Measurements from ENCODE around the gene VAV3. TPM values are rescaled to one million over a fixed set of nuclear protein-coding genes. Genes with fewer than 3 reads are reported as not detected.

The VAV3 gene
- total RNA-seq, 1 experiment from 2014 or later, result 0.57 TPM

- peaks cover 3% of the 10 kb centered on the region for H3K27me3 Mint-ChIP-seq (ENCODE audit: insufficient read depth, unreplicated experiment)
- CTCF ChIA-PET, result no interaction called here
- H3K27ac Mint-ChIP-seq (ENCODE audit: unreplicated experiment), result no peak overlapping the region
- H3K4me1 ChIP-seq, result no peaks in the 10 kb centered on the region
- no peaks in the 10 kb centered on the region for H3K4me1 Mint-ChIP-seq (ENCODE audit: low read depth, unreplicated experiment)
- no peaks in the 10 kb centered on the region for H3K27me3 ChIP-seq (replicated peaks; ENCODE audit: control insufficient read depth, insufficient read depth, low read length)
- no peak for DNase-seq
- no TSS peak for BruUV-seq (replicated peaks)
- POLR2A ChIA-PET, result no interaction called here
- H3K4me3 ChIP-seq (ENCODE audit: low read depth, low read length), result no peak overlapping the region
- no peak overlapping the region for H3K4me3 Mint-ChIP-seq (ENCODE audit: unreplicated experiment)
- no peaks in the 10 kb centered on the region for H3K36me3 Mint-ChIP-seq (ENCODE audit: insufficient read depth, unreplicated experiment)
- TF ChIP-seq, protein P1, sequence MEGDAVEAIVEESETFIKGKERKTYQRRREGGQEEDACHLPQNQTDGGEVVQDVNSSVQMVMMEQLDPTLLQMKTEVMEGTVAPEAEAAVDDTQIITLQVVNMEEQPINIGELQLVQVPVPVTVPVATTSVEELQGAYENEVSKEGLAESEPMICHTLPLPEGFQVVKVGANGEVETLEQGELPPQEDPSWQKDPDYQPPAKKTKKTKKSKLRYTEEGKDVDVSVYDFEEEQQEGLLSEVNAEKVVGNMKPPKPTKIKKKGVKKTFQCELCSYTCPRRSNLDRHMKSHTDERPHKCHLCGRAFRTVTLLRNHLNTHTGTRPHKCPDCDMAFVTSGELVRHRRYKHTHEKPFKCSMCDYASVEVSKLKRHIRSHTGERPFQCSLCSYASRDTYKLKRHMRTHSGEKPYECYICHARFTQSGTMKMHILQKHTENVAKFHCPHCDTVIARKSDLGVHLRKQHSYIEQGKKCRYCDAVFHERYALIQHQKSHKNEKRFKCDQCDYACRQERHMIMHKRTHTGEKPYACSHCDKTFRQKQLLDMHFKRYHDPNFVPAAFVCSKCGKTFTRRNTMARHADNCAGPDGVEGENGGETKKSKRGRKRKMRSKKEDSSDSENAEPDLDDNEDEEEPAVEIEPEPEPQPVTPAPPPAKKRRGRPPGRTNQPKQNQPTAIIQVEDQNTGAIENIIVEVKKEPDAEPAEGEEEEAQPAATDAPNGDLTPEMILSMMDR (IDR thresholded peaks at IDR 0.05; ENCODE audit: insufficient read depth in 1 of 2, low read depth in 1 of 2, low read length in 1 of 2, severe bottlenecking in 1 of 2, unreplicated experiment in 1 of 2), result no peak
- H3K9me3 Mint-ChIP-seq (ENCODE audit: unreplicated experiment), result no peaks in the 10 kb centered on the region
- intact Hi-C loops (cut with micrococcal nuclease; ENCODE audit: unreplicated experiment), result no loop called here
- H3K36me3 ChIP-seq (ENCODE audit: control insufficient read depth, insufficient read depth, low read length), result no peaks in the 10 kb centered on the region
- no peaks in the 10 kb centered on the region for H3K9me3 ChIP-seq
These were observed 419.9 kb downstream of the VAV3 start for GRCh38 chr1:107545056-107545577.

DNA sequence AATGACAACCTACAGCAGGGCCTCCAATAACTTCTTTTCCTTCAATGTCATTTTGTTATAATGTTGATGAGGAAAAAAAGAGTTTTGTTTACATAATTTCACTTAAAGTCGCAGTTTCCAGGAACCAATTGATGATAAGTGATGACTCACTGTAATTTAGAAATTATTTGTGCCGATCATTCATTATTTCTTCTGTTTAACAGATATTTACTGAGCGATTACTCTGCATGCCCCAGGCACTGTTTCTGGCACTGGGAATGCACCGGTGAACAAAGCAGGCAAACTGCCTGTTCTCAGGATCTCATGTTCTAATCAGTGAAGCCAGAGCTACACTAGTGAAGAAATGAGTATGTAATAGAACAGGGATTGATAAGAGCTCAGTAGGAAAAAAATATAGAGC lies 420.7 kb downstream of the VAV3 start:
- DNase-seq, result no peak
- H3K36me3 Mint-ChIP-seq (ENCODE audit: insufficient read depth, unreplicated experiment), result no peaks in the 10 kb centered on the region
- POLR2A ChIA-PET, result no interaction called here
- intact Hi-C loops (cut with micrococcal nuclease; ENCODE audit: unreplicated experiment), result no loop called here
- no peaks in the 10 kb centered on the region for H3K36me3 ChIP-seq (ENCODE audit: control insufficient read depth, insufficient read depth, low read length)
- BruUV-seq (replicated peaks), result no TSS peak
- no peaks in the 10 kb centered on the region for H3K27me3 ChIP-seq (replicated peaks; ENCODE audit: control insufficient read depth, insufficient read depth, low read length)
- H3K27ac Mint-ChIP-seq (ENCODE audit: unreplicated experiment), result no peak overlapping the region
- H3K9me3 Mint-ChIP-seq (ENCODE audit: unreplicated experiment), result no peaks in the 10 kb centered on the region
- no peaks in the 10 kb centered on the region for H3K4me1 ChIP-seq
- no peak overlapping the region for H3K4me3 Mint-ChIP-seq (ENCODE audit: unreplicated experiment)
- H3K27me3 Mint-ChIP-seq (ENCODE audit: insufficient read depth, unreplicated experiment), result peaks cover 3% of the 10 kb centered on the region
- CTCF ChIA-PET, result no interaction called here
- H3K4me3 ChIP-seq (ENCODE audit: low read depth, low read length), result no peak overlapping the region
- no peaks in the 10 kb centered on the region for H3K9me3 ChIP-seq
- no peaks in the 10 kb centered on the region for H3K4me1 Mint-ChIP-seq (ENCODE audit: low read depth, unreplicated experiment)
- TF ChIP-seq, protein P1 (IDR thresholded peaks at IDR 0.05; ENCODE audit: insufficient read depth in 1 of 2, low read depth in 1 of 2, low read length in 1 of 2, severe bottlenecking in 1 of 2, unreplicated experiment in 1 of 2), result no peak

- Histone ChIP-seq H3K36me3 (ENCODE audit: control insufficient read depth, insufficient read depth, low read length) (no peaks in the 10 kb centered on the region), H3K27me3 (replicated peaks; ENCODE audit: control insufficient read depth, insufficient read depth, low read length) (no peaks in the 10 kb centered on the region), H3K4me3 (ENCODE audit: low read depth, low read length) (no peak overlapping the region), H3K9me3 (no peaks in the 10 kb centered on the region), H3K4me1 (no peaks in the 10 kb centered on the region)
- Mint-ChIP-seq H3K27me3 (ENCODE audit: insufficient read depth, unreplicated experiment) (peaks cover 6% of the 10 kb centered on the region), H3K27ac (ENCODE audit: unreplicated experiment) (no peak overlapping the region), H3K36me3 (ENCODE audit: insufficient read depth, unreplicated experiment) (no peaks in the 10 kb centered on the region), H3K4me3 (ENCODE audit: unreplicated experiment) (no peak overlapping the region), H3K4me1 (ENCODE audit: low read depth, unreplicated experiment) (no peaks in the 10 kb centered on the region), H3K9me3 (ENCODE audit: unreplicated experiment) (no peaks in the 10 kb centered on the region)
- no TSS peak for BruUV-seq (replicated peaks)
- DNase-seq, result no peak
- intact Hi-C loops (cut with micrococcal nuclease; ENCODE audit: unreplicated experiment), result no loop called here
- POLR2A ChIA-PET, result no interaction called here
- TF ChIP-seq, protein P1 (IDR thresholded peaks at IDR 0.05; ENCODE audit: insufficient read depth in 1 of 2, low read depth in 1 of 2, low read length in 1 of 2, severe bottlenecking in 1 of 2, unreplicated experiment in 1 of 2), result no peak
- CTCF ChIA-PET, result no interaction called here
These were observed 423.6 kb downstream of the VAV3 start for GRCh38 chr1:107541412-107541811.

All from Caco-2 (cell line).